Immature natural killer cell (primary cell): ENCODE data around the gene C4B. TPM values are rescaled to one million over a fixed set of nuclear protein-coding genes. Genes with fewer than 3 reads are reported as not detected.
"Not testable (repeated sequence)": the region's sequence is repeated elsewhere in the genome, so short reads cannot be mapped to it uniquely, and the experiment has no call there.

Source experiments
- DNase-seq, 3 donors: peaks; one replicate each; pipeline ENCODE4 v3.0.0; 2022; ENCODE audit warnings: mixed read lengths in 1 of 3
- H3K27ac Mint-ChIP-seq, 6 donors: one replicate each; pipeline ENCODE4 v1.8.0; 2020; ENCODE audit warnings: mixed read lengths in 6 of 6, mild to moderate bottlenecking in 5 of 6, inconsistent platforms in 4 of 6, moderate library complexity in 3 of 6
- H3K27me3 Mint-ChIP-seq, 3 donors: one replicate each; pipeline ENCODE4 v1.8.0; 2020 to 2021; ENCODE audit warnings: low read depth in 3 of 3, mild to moderate bottlenecking in 3 of 3, mixed read lengths in 3 of 3, moderate library complexity in 3 of 3, inconsistent platforms in 1 of 3
- H3K36me3 Mint-ChIP-seq, 3 donors: one replicate each; pipeline ENCODE4 v1.8.0; 2020; ENCODE audit warnings: mixed read lengths in 3 of 3, inconsistent platforms in 2 of 3, mild to moderate bottlenecking in 2 of 3
- H3K4me1 Mint-ChIP-seq, 2 donors: one replicate each; pipeline ENCODE4 v1.8.0; 2020; ENCODE audit warnings: inconsistent platforms in 2 of 2, mild to moderate bottlenecking in 2 of 2, mixed read lengths in 2 of 2, moderate library complexity in 1 of 2
- H3K4me3 Mint-ChIP-seq, 5 donors: one replicate each; pipeline ENCODE4 v1.8.0; 2020; ENCODE audit warnings: mild to moderate bottlenecking in 5 of 5, mixed read lengths in 5 of 5, inconsistent platforms in 3 of 5, moderate library complexity in 3 of 5
- H3K9me3 Mint-ChIP-seq, 6 donors: one replicate each; pipeline ENCODE4 v1.8.0; 2020; ENCODE audit warnings: mild to moderate bottlenecking in 6 of 6, mixed read lengths in 6 of 6, inconsistent platforms in 4 of 6, moderate library complexity in 3 of 6
- polyA plus RNA-seq, 3 donors: library from polyadenylated mRNA; unstranded; fragments of 300-500 nt; fragmentation: Illumina TruSeq; gene quantifications; one replicate each; pipeline ENCODE4 v1.2.3, GENCODE V29; 2021

Gene C4B
- polyA plus RNA-seq, 3 donors from 2014 or later: 0.67 TPM; not detected in 2

DNA sequence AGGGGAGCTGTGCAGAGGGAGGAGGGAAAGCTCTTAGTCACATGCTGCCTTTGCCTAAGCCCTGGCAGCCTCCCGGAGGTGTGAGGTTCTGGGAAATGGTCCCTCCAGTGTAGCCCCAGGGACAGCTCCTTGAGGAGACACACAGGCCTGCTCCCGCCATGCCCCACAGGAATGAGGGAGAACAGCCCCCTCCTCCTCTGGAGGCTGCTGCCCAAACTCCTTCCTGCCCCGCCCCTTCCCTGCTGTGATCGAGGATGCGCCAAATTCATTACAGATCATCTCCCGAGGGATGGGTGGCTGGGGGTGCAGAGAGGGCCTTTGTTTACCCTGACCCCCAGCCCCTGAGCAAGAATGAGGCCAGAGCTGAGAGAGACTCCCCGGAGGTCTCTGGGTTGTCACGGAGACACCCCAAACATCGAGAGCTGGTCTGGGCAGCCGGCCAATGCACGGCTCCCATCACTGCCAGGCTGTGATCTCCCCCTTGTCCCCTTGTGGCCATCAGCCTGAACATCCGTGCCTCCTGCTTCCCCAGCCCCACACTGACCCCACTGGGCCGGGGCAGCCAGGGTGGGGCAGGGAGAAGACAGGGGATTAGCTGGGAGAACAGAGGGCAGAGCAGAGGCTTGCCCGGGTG lies 32.0 kb downstream of the C4B start:
- Mint-ChIP-seq H3K9me3 (no peaks in the 10 kb centered on the region), H3K27me3 (peaks cover 1 to 5% (median 4%) of the 10 kb centered on the region in 3 donors), H3K4me1 (no peaks in the 10 kb centered on the region), H3K36me3 (no peaks in the 10 kb centered on the region), H3K27ac (no peak overlapping the region), H3K4me3 (no peak overlapping the region)
- DNase-seq: no peak

DNA sequence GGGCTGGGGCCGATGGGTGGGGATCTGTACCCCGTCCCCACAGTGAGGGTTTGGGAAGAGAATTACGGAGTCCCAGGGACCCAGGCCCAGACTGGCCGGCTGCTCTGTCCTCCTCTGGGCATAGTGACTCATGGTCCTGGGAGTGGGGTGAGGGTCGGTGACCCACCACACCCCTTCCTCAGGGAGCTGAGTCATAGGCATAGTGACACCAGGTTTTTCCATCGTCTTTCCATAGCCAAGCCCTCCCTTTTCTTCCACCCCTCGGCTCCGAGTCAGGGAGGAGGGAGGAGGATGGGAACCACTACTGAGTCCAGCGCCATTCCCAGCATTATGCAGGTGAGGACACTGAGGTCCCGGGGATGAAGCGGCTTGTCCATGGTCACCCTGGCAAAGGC lies 32.5 kb downstream of the C4B start:
- H3K36me3 Mint-ChIP-seq: no peaks in the 10 kb centered on the region
- H3K27ac Mint-ChIP-seq: no peak overlapping the region
- H3K27me3 Mint-ChIP-seq: peaks cover 1 to 5% (median 4%) of the 10 kb centered on the region in 3 donors
- no peaks in the 10 kb centered on the region for H3K9me3 Mint-ChIP-seq
- H3K4me3 Mint-ChIP-seq: no peak overlapping the region
- H3K4me1 Mint-ChIP-seq: no peaks in the 10 kb centered on the region
- no peak for DNase-seq

DNA sequence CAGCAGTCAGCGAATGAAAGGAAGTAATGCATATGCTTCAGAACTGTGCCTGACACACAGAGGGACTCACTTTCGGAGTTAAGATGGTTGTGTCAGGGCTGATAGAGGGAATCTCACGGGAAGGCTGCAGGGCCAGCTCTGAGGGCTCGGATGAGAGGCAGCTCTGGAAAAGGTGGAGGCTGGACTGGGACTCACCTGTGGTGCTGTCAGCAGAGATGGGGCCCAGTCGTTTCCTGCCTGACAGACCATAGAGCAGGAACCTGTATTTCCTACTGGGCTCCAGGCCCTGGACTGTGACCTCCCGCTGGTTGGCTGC lies 32.9 kb downstream of the C4B start:
- Mint-ChIP-seq H3K27me3 (peaks cover 1 to 5% (median 4%) of the 10 kb centered on the region in 3 donors), H3K9me3 (no peaks in the 10 kb centered on the region), H3K36me3 (no peaks in the 10 kb centered on the region), H3K4me1 (no peaks in the 10 kb centered on the region), H3K27ac (no peak overlapping the region), H3K4me3 (no peak overlapping the region)
- no peak for DNase-seq

DNA sequence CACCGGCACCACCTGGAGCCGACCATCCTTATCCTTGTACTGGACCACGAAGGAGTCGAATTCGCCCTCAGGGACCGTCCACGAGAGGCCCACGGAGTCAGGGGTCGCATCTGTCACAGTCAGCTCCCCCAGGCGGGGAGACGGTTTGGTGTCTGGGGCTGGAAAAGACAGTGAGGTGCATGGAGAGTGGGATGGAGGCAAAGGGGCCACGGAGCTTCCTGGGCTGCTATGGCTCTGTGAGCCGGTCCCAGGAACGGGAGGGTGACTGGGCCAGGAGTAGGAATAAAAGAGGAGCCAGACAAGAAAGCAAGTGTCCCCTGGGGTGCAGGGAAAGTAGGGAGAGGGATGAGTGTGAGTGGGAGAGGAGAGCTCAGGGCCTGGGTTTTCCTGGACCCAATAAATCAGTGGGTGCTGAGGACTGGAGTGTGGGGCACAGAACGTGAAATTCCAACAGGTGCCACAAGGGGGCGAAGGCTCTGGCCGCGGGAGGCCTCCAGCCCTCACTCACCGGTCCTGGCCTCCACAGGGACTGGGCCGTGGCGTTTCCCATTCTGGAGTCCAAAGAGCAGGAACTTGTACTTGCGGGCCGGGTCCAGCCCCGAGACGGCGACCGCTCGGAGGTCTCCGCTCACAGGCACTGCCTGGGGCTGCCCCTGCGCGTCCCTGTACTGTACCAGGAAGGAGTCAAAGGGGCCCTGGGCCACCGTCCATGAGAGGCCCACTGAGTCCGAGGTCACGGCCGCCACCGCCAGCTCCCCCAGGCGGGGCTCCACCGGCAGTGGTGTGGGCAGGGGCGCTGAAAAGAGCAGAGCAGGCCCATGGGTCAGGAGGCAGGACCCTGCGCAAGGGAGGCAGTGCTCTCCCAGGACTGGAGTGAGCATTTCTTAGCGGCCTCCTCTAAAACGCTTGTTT lies 33.5 kb downstream of the C4B start:
- H3K27ac Mint-ChIP-seq: no peak overlapping the region
- no peaks in the 10 kb centered on the region for H3K4me1 Mint-ChIP-seq

DNA sequence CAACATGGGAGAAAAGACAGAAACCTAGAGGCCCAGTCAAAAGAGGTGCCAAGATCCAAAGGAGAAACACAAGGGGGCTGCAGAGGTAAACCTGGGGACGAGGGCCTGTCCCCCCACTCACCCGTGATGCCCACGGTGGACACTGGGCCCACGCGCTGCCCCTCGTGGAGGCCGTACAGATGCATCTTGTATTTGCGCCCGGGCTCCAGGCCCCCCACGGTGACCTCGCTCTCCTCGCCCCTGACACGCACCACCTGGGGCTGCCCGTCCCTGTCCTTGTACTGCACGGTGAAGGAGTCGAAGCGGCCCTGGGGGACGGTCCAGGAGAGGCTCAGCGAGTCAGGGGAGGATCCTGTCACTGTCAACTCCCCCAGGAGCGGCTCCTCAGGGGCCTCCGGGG lies 34.6 kb downstream of the C4B start:
- H3K9me3 Mint-ChIP-seq: not testable (repeated sequence)

More for the DNA sequence above, 33.5 kb downstream of the C4B start:
- Mint-ChIP-seq H3K4me3 (peak overlapping the region in 1 of 5 donors; percentile 3), H3K27me3 (peaks cover 1 to 5% (median 4%) of the 10 kb centered on the region in 3 donors), H3K9me3 (no peaks in the 10 kb centered on the region), H3K36me3 (no peaks in the 10 kb centered on the region)
- peak; percentile 49 to 60 (median 59) for DNase-seq

DNA sequence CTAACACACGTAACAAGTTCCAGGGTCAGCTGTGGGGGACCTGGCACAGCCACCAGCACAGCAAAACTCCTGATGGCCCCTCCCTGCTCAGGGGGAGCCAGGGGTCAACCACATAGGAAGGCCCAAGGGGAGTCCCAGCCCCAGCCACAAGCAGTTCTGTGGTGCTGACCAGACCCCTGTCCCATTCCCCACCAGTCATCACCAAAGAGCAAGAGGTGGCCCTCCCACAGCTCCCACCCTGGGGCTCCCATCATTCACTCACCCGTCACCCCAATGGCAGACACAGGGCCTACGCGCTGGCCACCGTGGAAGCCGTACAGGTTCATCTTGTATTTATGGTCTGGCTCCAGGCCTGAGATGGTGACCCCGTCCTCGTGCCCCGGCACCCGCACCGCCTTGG lies 35.1 kb downstream of the C4B start:
- H3K27me3 Mint-ChIP-seq, H3K4me1 Mint-ChIP-seq, H3K36me3 Mint-ChIP-seq, DNase-seq, H3K9me3 Mint-ChIP-seq, H3K4me3 Mint-ChIP-seq, H3K27ac Mint-ChIP-seq: not testable (repeated sequence)

More for the DNA sequence above, 34.6 kb downstream of the C4B start:
- not testable (repeated sequence) for H3K27me3 Mint-ChIP-seq, H3K4me3 Mint-ChIP-seq, H3K4me1 Mint-ChIP-seq, H3K36me3 Mint-ChIP-seq, H3K27ac Mint-ChIP-seq, DNase-seq

DNA sequence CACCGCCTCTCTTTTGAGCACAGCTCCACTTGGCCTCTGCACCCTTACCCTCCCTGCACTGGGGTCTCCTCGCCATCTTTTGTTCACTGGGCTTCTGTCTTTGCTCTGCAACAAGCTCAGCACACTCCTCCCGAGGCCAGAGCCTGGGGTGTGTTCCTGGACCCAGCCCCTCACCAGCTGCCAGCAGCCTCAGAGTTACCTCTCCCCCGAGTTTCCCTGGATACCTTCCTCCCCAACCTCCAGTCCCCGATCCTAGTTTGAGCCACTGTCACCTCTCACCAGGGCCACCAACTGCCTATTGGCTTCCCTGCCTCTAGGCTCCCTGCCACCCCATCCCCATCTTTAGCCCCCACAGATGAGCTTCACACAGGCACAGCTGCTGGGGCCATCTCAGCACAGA lies 36.0 kb downstream of the C4B start:
- peaks cover 4 to 10% (median 5%) of the 10 kb centered on the region in 3 donors for H3K27me3 Mint-ChIP-seq
- no peak overlapping the region for H3K27ac Mint-ChIP-seq
- no peaks in the 10 kb centered on the region for H3K4me1 Mint-ChIP-seq
- DNase-seq: no peak
- H3K9me3 Mint-ChIP-seq: no peaks in the 10 kb centered on the region
- H3K4me3 Mint-ChIP-seq: no peak overlapping the region
- H3K36me3 Mint-ChIP-seq: no peaks in the 10 kb centered on the region

DNA sequence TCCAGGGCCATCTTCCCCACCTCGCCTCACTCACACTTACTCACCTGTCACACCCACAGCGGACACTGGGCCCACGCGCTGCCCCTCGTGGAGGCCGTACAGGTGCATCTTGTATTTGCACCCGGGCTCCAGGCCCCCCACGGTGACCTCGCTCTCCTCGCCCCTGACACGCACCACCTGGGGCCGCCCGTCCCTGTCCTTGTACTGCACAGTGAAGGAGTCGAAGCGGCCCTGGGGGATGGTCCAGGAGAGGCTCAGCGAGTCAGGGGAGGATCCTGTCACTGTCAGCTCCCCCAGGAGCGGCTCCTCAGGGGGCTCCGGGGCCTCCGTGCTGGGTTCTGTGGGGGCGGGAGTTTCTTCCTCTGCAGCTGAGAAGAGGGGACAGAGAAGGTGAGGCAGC lies 38.0 kb downstream of the C4B start:
- H3K4me1 Mint-ChIP-seq, H3K4me3 Mint-ChIP-seq, DNase-seq, H3K36me3 Mint-ChIP-seq, H3K9me3 Mint-ChIP-seq, H3K27ac Mint-ChIP-seq, H3K27me3 Mint-ChIP-seq: not testable (repeated sequence)

DNA sequence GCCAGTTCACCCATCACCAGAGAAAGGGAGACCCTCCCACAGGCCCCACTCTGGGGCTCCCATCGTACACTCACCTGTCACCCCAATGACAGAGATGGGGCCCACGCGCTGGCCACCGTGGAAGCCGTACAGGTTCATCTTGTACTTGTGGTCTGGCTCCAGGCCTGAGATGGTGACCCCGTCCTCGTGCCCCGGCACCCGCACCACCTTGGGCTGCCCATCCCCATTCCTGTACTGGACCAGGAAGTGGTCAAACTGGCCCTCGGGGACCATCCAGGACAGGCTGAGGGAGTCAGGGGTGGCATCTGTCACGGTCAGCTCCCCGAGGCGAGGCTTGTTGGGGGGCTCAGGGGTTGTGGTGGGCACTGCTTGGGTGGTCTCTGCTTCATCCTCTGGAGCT lies 38.7 kb downstream of the C4B start:
- not testable (repeated sequence) for DNase-seq, H3K27me3 Mint-ChIP-seq, H3K36me3 Mint-ChIP-seq, H3K4me3 Mint-ChIP-seq, H3K4me1 Mint-ChIP-seq, H3K27ac Mint-ChIP-seq, H3K9me3 Mint-ChIP-seq

DNA sequence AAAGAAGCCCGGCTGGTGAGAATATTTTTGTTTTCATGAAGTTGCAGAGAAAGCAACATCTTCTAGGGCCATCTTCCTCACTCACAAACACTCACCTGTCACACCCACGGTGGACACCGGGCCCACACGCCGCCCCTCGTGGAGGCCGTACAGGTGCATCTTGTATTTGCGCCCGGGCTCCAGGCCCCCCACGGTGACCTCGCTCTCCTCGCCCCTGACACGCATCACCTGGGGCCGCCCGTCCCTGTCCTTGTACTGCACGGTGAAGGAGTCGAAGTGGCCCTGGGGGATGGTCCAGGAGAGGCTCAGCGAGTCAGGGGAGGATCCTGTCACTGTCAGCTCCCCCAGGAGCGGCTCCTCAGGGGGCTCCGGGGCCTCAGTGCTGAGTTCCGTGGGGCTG lies 41.2 kb downstream of the C4B start:
- not testable (repeated sequence) for H3K4me3 Mint-ChIP-seq, H3K4me1 Mint-ChIP-seq, H3K9me3 Mint-ChIP-seq, H3K27ac Mint-ChIP-seq, H3K27me3 Mint-ChIP-seq, DNase-seq, H3K36me3 Mint-ChIP-seq

DNA sequence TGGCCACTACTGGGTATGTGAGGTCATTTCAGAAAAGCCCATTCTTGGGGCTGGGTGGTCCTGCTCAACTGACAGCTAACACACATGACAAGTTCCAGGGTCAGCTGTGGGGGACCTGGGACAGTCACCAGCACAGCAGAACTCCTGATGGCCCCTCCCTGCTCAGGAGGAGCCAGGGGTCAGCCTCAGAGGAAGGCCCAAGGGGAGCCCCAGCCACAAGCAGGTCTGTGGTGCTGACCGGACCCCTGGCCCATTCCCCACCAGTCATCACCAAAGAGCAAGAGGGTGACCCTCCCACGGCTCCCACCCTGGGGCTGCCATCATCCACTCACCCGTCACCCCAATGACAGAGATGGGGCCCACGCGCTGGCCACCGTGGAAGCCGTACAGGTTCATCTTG lies 41.7 kb downstream of the C4B start:
- Mint-ChIP-seq H3K27ac (no peak overlapping the region), H3K4me1 (no peaks in the 10 kb centered on the region), H3K36me3 (no peaks in the 10 kb centered on the region), H3K9me3 (no peaks in the 10 kb centered on the region), H3K4me3 (no peak overlapping the region), H3K27me3 (peaks cover 3 to 7% (median 5%) of the 10 kb centered on the region in 3 donors)
- DNase-seq: no peak

DNA sequence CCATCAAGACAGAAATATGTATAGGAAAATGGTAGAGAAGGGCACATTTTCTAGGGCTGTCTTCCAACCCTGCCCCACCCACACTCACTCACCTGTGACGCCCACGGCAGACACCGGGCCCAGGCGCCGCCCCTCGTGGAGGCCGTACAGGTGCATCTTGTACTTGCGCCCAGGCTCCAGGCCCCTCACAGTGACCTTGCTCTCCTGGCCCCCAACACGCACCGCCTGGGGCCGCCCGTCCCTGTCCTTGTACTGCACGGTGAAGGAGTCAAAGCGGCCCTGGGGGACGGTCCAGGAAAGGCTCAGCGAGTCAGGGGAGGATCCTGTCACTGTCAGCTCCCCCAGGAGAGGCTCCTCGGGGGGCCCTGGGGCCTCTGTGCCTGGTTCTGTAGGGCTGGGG lies 43.4 kb downstream of the C4B start:
- no peaks in the 10 kb centered on the region for H3K4me1 Mint-ChIP-seq
- no peaks in the 10 kb centered on the region for H3K9me3 Mint-ChIP-seq
- no peaks in the 10 kb centered on the region for H3K36me3 Mint-ChIP-seq
- no peak overlapping the region for H3K4me3 Mint-ChIP-seq
- peaks cover 3 to 8% (median 7%) of the 10 kb centered on the region in 3 donors for H3K27me3 Mint-ChIP-seq
- no peak for DNase-seq
- no peak overlapping the region for H3K27ac Mint-ChIP-seq

DNA sequence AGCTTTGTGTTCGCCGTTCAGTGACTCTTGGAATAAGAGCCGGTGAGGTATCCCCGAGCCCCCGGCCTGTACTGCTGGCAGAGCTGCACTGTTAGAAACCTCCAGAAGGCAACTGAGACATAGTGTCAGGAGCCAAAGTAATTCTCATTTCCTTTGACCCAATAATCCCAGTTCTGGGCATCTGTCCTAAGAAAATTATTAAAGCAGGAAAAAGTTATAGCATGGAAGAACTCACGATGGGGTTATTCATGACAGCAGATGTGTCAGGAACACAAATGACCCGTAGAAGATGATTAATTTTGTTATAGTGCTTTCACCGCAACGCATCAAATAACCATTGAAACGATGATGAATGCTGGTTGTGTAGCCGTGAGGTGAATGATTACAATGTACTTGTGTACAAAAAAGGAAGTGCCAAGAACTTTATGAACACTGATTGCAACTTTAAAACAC lies 43.9 kb downstream of the C4B start:
- no peak for DNase-seq
- Mint-ChIP-seq H3K27me3 (peaks cover 3 to 8% (median 7%) of the 10 kb centered on the region in 3 donors), H3K36me3 (no peaks in the 10 kb centered on the region), H3K4me1 (no peaks in the 10 kb centered on the region), H3K9me3 (no peaks in the 10 kb centered on the region), H3K4me3 (no peak overlapping the region), H3K27ac (no peak overlapping the region)

DNA sequence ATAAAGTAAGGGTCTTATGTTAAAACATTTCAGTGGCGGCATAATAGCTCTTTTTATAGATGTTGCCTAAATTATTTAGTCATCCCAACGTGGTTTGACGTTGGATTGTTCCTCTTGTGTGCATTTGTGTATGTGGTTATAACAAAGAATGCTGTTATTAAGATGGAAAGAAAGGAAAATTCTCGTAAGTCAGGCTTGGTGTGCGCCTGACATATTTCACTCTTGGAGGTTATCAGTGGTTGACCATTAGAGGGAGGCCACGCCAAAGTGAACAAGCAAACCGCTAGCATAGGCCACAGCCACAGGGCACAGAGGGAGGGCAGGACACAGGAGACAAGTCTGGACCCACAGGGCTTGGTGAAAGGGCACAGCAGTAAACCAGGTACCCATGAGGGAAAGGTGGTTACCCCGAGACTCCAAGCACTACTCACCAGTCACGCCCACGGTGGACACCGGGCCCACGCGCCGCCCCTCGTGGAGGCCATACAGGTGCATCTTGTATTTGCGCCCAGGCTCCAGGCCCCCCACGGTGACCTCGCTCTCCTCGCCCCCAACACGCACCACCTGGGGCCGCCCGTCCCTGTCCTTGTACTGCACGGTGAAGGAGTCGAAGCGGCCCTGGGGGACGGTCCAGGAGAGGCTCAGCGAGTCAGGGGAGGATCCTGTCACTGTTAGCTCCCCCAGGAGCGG lies 46.5 kb downstream of the C4B start:
- no peaks in the 10 kb centered on the region for H3K36me3 Mint-ChIP-seq
- peaks cover 2 to 5% (median 3%) of the 10 kb centered on the region in 3 donors for H3K27me3 Mint-ChIP-seq
- H3K4me3 Mint-ChIP-seq: no peak overlapping the region
- H3K4me1 Mint-ChIP-seq: no peaks in the 10 kb centered on the region
- no peak overlapping the region for H3K27ac Mint-ChIP-seq
- H3K9me3 Mint-ChIP-seq: no peaks in the 10 kb centered on the region
- no peak for DNase-seq
